Mesendoderm (in vitro differentiated cells): ENCODE data around the gene CDK1.

ENCODE experiments used
- DNase-seq: peaks from one replicate; pipeline ENCODE4 v3.0.0; 2013
- H2AK5ac ChIP-seq: 2 replicates; pipeline ENCODE4 v1.6.1; 2013; ENCODE audit warnings: low read length, inconsistent platforms
- H2BK120ac ChIP-seq: 2 replicates; pipeline ENCODE4 v1.6.1; 2013; ENCODE audit warnings: low read depth, mild to moderate bottlenecking, low read length, moderate library complexity, mixed read lengths
- H2BK15ac ChIP-seq: replicated peaks from 2 replicates; pipeline ENCODE4 v1.6.1; 2013; ENCODE audit warnings: low read depth, mild to moderate bottlenecking, moderate library complexity
- H2BK5ac ChIP-seq: 2 replicates; pipeline ENCODE4 v1.6.1; 2013; ENCODE audit warnings: low read length, inconsistent platforms
- H3K18ac ChIP-seq: 2 replicates; pipeline ENCODE4 v1.6.1; 2013; ENCODE audit warnings: mild to moderate bottlenecking, low read length, mixed read lengths
- H3K23ac ChIP-seq: one replicate; pipeline ENCODE4 v1.6.1; 2013; ENCODE audit warnings: low read length
- H3K27ac ChIP-seq: 2 replicates; pipeline ENCODE4 v1.5.1; 2013; ENCODE audit warnings: low read depth, mild to moderate bottlenecking, inconsistent platforms, low read length, moderate library complexity
- H3K27me3 ChIP-seq: 2 replicates; pipeline ENCODE4 v1.6.1; 2013; ENCODE audit warnings: low read length, control low read depth, mild to moderate bottlenecking, inconsistent platforms; ENCODE audit not compliant: insufficient read depth, poor library complexity
- H3K36me3 ChIP-seq: 2 replicates; pipeline ENCODE4 v1.6.1; 2013; ENCODE audit warnings: low read length, inconsistent platforms; ENCODE audit not compliant: control insufficient read depth, insufficient read depth
- H3K4ac ChIP-seq: one replicate; pipeline ENCODE4 v1.6.1; 2013; ENCODE audit warnings: low read depth, mild to moderate bottlenecking, low read length, moderate library complexity
- H3K4me1 ChIP-seq: 2 replicates; pipeline ENCODE4 v1.6.1; 2013; ENCODE audit warnings: low read depth, low read length, inconsistent platforms; ENCODE audit not compliant: control insufficient read depth
- H3K4me2 ChIP-seq: 2 replicates; pipeline ENCODE4 v1.6.1; 2013; ENCODE audit warnings: low read length
- H3K4me3 ChIP-seq: 2 replicates; pipeline ENCODE4 v1.5.1; 2013; ENCODE audit warnings: mild to moderate bottlenecking, low read length
- H3K56ac ChIP-seq: one replicate; pipeline ENCODE4 v1.6.1; 2013; ENCODE audit warnings: low read length
- H3K79me1 ChIP-seq: 2 replicates; pipeline ENCODE4 v1.6.1; 2013; ENCODE audit warnings: low read length, inconsistent platforms
- H3K79me2 ChIP-seq: 2 replicates; pipeline ENCODE4 v1.6.1; 2013; ENCODE audit warnings: mild to moderate bottlenecking, low read length; ENCODE audit not compliant: control insufficient read depth, insufficient read depth
- H3K9ac ChIP-seq: 2 replicates; pipeline ENCODE4 v1.6.1; 2013; ENCODE audit warnings: low read length, inconsistent platforms
- H4K5ac ChIP-seq: one replicate; pipeline ENCODE4 v1.6.1; 2013; ENCODE audit warnings: low read length
- H4K8ac ChIP-seq: one replicate; pipeline ENCODE4 v1.6.1; 2013; ENCODE audit warnings: low read depth, mild to moderate bottlenecking, control low read depth, low read length, moderate library complexity
- WGBS: extraction: QIAGEN DNeasy Blood & Tissue Kit; methylation state at CpG from one replicate; pipeline ENCODE4 v1.1.7; 2013; ENCODE audit warnings: low lambda C conversion rate, missing lambda C conversion rate; ENCODE audit not compliant: insufficient coverage; ENCODE audit errors: extremely low coverage; 5-methylcytosine and 5-hydroxymethylcytosine counted together

Gene CDK1

GRCh38 chr10:60807499-60807898 lies 29.2 kb downstream of the CDK1 start:
- no peak overlapping the region for H3K27ac ChIP-seq
- H3K36me3 ChIP-seq = no peaks in the 10 kb centered on the region
- no peak overlapping the region for H2BK120ac ChIP-seq
- H3K79me1 ChIP-seq = no peaks in the 10 kb centered on the region
- no peak overlapping the region for H2BK15ac ChIP-seq
- H4K5ac ChIP-seq = no peak overlapping the region
- no peak overlapping the region for H3K23ac ChIP-seq
- peaks cover 2% of the 10 kb centered on the region for H3K4me1 ChIP-seq
- no peak overlapping the region for H3K18ac ChIP-seq
- peak; percentile 45 for DNase-seq
- H3K4me3 ChIP-seq = no peak overlapping the region
- no peaks in the 10 kb centered on the region for H3K27me3 ChIP-seq
- H2BK5ac ChIP-seq = no peak overlapping the region
- no peak overlapping the region for H3K4ac ChIP-seq
- H3K9ac ChIP-seq = no peak overlapping the region
- no peaks in the 10 kb centered on the region for H3K79me2 ChIP-seq
- H3K56ac ChIP-seq = no peak overlapping the region
- no peak overlapping the region for H2AK5ac ChIP-seq
- no peak overlapping the region for H3K4me2 ChIP-seq
- no peak overlapping the region for H4K8ac ChIP-seq
- WGBS = no CpG with 5 or more reads among the region's 2 CpGs

GRCh38 chr10:60808036-60808435 lies 29.8 kb downstream of the CDK1 start:
- Histone ChIP-seq H3K9ac (no peak overlapping the region), H3K36me3 (no peaks in the 10 kb centered on the region), H2BK5ac (no peak overlapping the region), H4K8ac (no peak overlapping the region), H3K4me3 (no peak overlapping the region), H3K79me1 (no peaks in the 10 kb centered on the region), H3K27ac (no peak overlapping the region), H3K56ac (no peak overlapping the region), H4K5ac (no peak overlapping the region), H3K4me2 (no peak overlapping the region), H3K79me2 (no peaks in the 10 kb centered on the region), H3K4ac (no peak overlapping the region), H3K18ac (no peak overlapping the region), H2AK5ac (no peak overlapping the region), H2BK15ac (no peak overlapping the region), H3K4me1 (peaks cover 2% of the 10 kb centered on the region), H3K23ac (no peak overlapping the region), H2BK120ac (no peak overlapping the region), H3K27me3 (no peaks in the 10 kb centered on the region)
- WGBS = no CpG with 5 or more reads among the region's 3 CpGs
- DNase-seq = no peak

GRCh38 chr10:60809157-60809556 lies 30.9 kb downstream of the CDK1 start:
- Histone ChIP-seq H2BK120ac (no peak overlapping the region), H3K36me3 (no peaks in the 10 kb centered on the region), H2AK5ac (no peak overlapping the region), H3K4me1 (peaks cover 2% of the 10 kb centered on the region), H3K56ac (no peak overlapping the region), H4K5ac (no peak overlapping the region), H3K4ac (no peak overlapping the region), H3K18ac (no peak overlapping the region), H3K4me3 (no peak overlapping the region), H2BK15ac (no peak overlapping the region), H3K9ac (no peak overlapping the region), H3K79me1 (no peaks in the 10 kb centered on the region), H4K8ac (no peak overlapping the region), H3K4me2 (no peak overlapping the region), H3K27ac (no peak overlapping the region), H3K23ac (no peak overlapping the region), H3K79me2 (no peaks in the 10 kb centered on the region), H3K27me3 (no peaks in the 10 kb centered on the region), H2BK5ac (no peak overlapping the region)
- DNase-seq = no peak
- WGBS = no CpG with 5 or more reads among the region's 3 CpGs

GRCh38 chr10:60810437-60811182 lies 32.3 kb downstream of the CDK1 start:
- no peaks in the 10 kb centered on the region for H3K36me3 ChIP-seq
- no peak overlapping the region for H2BK5ac ChIP-seq
- no peak overlapping the region for H3K23ac ChIP-seq
- no peak overlapping the region for H3K4me3 ChIP-seq
- no peak overlapping the region for H3K56ac ChIP-seq
- H3K18ac ChIP-seq = no peak overlapping the region
- no peak overlapping the region for H2AK5ac ChIP-seq
- no peak overlapping the region for H4K5ac ChIP-seq
- H3K9ac ChIP-seq = no peak overlapping the region
- H3K4me2 ChIP-seq = no peak overlapping the region
- no peak overlapping the region for H2BK15ac ChIP-seq
- H3K27ac ChIP-seq = no peak overlapping the region
- no peak for DNase-seq
- H3K4me1 ChIP-seq = peaks cover 2% of the 10 kb centered on the region
- H3K4ac ChIP-seq = no peak overlapping the region
- H3K27me3 ChIP-seq = no peaks in the 10 kb centered on the region
- H4K8ac ChIP-seq = peak overlapping the region; percentile 56
- no peaks in the 10 kb centered on the region for H3K79me1 ChIP-seq
- H3K79me2 ChIP-seq = no peaks in the 10 kb centered on the region
- H2BK120ac ChIP-seq = no peak overlapping the region
- no CpG with 5 or more reads among the region's 4 CpGs for WGBS

DNA sequence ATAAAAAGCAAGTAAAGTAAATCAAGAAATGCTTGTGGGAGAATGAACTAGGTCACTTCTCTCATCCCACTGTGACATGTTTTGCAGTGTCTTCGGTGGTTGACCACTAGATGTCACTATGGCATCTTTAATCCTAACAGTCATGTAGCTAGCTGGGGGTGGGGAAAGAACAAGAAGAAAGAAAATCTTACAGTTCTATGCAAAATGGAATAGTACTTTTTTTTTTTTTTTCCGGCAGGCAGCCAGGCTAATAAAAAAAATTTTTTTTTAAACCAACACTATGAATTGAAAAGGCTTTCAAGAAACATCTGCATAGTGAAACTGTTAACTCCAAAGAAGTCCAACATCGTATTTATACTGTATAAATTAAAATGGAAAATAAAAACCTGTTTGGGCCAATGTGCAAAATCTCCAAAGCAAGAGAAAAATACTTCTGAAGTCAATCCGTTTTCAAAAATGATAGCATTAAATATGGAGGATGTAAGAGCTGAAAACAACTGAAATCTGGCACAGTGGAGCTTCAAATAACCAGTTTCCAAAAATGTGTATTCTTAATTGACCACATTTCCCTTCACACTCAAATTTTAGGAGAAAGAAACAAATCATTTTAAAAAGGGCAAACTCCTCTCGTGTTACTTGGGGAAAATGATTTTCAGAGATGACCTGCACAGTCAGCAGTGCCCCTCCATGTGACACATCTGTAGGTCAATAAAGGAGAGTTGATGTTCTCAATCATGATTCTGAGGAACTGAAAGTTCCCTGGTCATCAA lies 38.5 kb downstream of the CDK1 start:
- Histone ChIP-seq H2BK5ac (no peak overlapping the region), H3K36me3 (no peaks in the 10 kb centered on the region), H3K56ac (no peak overlapping the region), H2AK5ac (no peak overlapping the region), H2BK15ac (peak overlapping the region; percentile 45), H3K4ac (no peak overlapping the region), H3K79me1 (no peaks in the 10 kb centered on the region), H3K9ac (no peak overlapping the region), H4K8ac (no peak overlapping the region), H3K23ac (no peak overlapping the region), H3K4me3 (no peak overlapping the region), H3K27me3 (no peaks in the 10 kb centered on the region), H3K4me2 (no peak overlapping the region), H4K5ac (no peak overlapping the region), H3K79me2 (no peaks in the 10 kb centered on the region), H3K27ac (no peak overlapping the region), H3K4me1 (peaks cover 3% of the 10 kb centered on the region), H3K18ac (no peak overlapping the region), H2BK120ac (no peak overlapping the region)
- WGBS = no CpG with 5 or more reads among the region's 5 CpGs
- DNase-seq = peak; percentile 85
